ENCODE data around the gene IL5.

GRCh38 chr5:132510076-132510475 is 33.2 kb downstream of the IL5 start:
- TF ChIP-seq CTCF (optimal IDR thresholded peaks at IDR 0.05 in 1 of 3, IDR thresholded peaks at IDR 0.05 in 1 of 3, conservative IDR thresholded peaks at IDR 0.05 in 1 of 3; ENCODE audit: extremely low read depth in 1 of 3, insufficient read depth in 2 of 3, low read length in 3 of 3), result no peak
- no peak for TF ChIP-seq EZH2 (IDR thresholded peaks at IDR 0.05; ENCODE audit: low read length)
